ENCODE results near the gene RBM47. TPM values are rescaled to one million over a fixed set of nuclear protein-coding genes. Genes with fewer than 3 reads are reported as not detected.

The RBM47 gene
- total RNA-seq, 2 experiments from 2014 or later = 0.27 to 0.92 TPM

- Mint-ChIP-seq H3K27me3 (no peaks in the 10 kb centered on the region), H3K36me3 (ENCODE audit: low read depth) (no peaks in the 10 kb centered on the region), H3K4me3 (no peak overlapping the region), H3K4me1 (ENCODE audit: low read depth) (no peaks in the 10 kb centered on the region), H3K27ac (no peak overlapping the region), H3K9me3 (no peaks in the 10 kb centered on the region)
- DNase-seq (no peak), ATAC-seq (ENCODE audit: poor library complexity) (no peak)
- Histone ChIP-seq H3K27me3 (ENCODE audit: control insufficient read depth in 1 of 2, insufficient read depth in 2 of 2, low read length in 2 of 2) (no peaks in the 10 kb centered on the region), H3K4me3 (ENCODE audit: low read length) (no peak overlapping the region), H3K4me1 (ENCODE audit: insufficient read depth, low read length) (no peaks in the 10 kb centered on the region), H3K36me3 (ENCODE audit: insufficient read depth, low read length) (no peaks in the 10 kb centered on the region), H3K9me3 (ENCODE audit: control insufficient read depth in 1 of 2, insufficient read depth in 1 of 2, low read length in 2 of 2) (no peaks in the 10 kb centered on the region), H3K27ac (ENCODE audit: low read depth in 1 of 2, low read length in 2 of 2) (no peak overlapping the region)
- POLR2A ChIA-PET = no interaction called here
- no peak for TF ChIP-seq CTCF (IDR thresholded peaks at IDR 0.05)
- CTCF ChIA-PET = interaction anchor here (1.5 kb wide), 1 partner anchor 402 kb away, joined by 3 read pairs; the partner anchor contains the start of gene N4BP2
- intact Hi-C loops (cut with DNase I, micrococcal nuclease) = no loop called here
These were observed 171.0 kb downstream of the RBM47 start for GRCh38 chr4:40458683-40459082.

GRCh38 chr4:40458109-40458508, 171.6 kb downstream of the RBM47 start:
- DNase-seq (no peak), ATAC-seq (ENCODE audit: poor library complexity) (no peak)
- ChIA-PET CTCF (interaction anchor here (1.5 kb wide), 1 partner anchor 401 kb away, joined by 3 read pairs; the partner anchor contains the start of gene N4BP2), POLR2A (no interaction called here)
- Histone ChIP-seq H3K36me3 (ENCODE audit: insufficient read depth, low read length) (no peaks in the 10 kb centered on the region), H3K27ac (ENCODE audit: low read depth in 1 of 2, low read length in 2 of 2) (no peak overlapping the region), H3K4me3 (ENCODE audit: low read length) (no peak overlapping the region), H3K27me3 (ENCODE audit: control insufficient read depth in 1 of 2, insufficient read depth in 2 of 2, low read length in 2 of 2) (no peaks in the 10 kb centered on the region), H3K4me1 (ENCODE audit: insufficient read depth, low read length) (no peaks in the 10 kb centered on the region), H3K9me3 (ENCODE audit: control insufficient read depth in 1 of 2, insufficient read depth in 1 of 2, low read length in 2 of 2) (no peaks in the 10 kb centered on the region)
- no peak for TF ChIP-seq CTCF (IDR thresholded peaks at IDR 0.05)
- Mint-ChIP-seq H3K36me3 (ENCODE audit: low read depth) (no peaks in the 10 kb centered on the region), H3K9me3 (no peaks in the 10 kb centered on the region), H3K27me3 (no peaks in the 10 kb centered on the region), H3K27ac (no peak overlapping the region), H3K4me3 (no peak overlapping the region), H3K4me1 (ENCODE audit: low read depth) (no peaks in the 10 kb centered on the region)
- intact Hi-C loops (cut with DNase I, micrococcal nuclease) = no loop called here

GRCh38 chr4:40455340-40455902, 174.2 kb downstream of the RBM47 start:
- no peaks in the 10 kb centered on the region for H3K27me3 ChIP-seq (ENCODE audit: control insufficient read depth in 1 of 2, insufficient read depth in 2 of 2, low read length in 2 of 2)
- DNase-seq (no peak), ATAC-seq (ENCODE audit: poor library complexity) (no peak)
- H3K4me3 ChIP-seq (ENCODE audit: low read length) = no peak overlapping the region
- no peak for TF ChIP-seq CTCF (IDR thresholded peaks at IDR 0.05)
- Mint-ChIP-seq H3K27ac (no peak overlapping the region), H3K4me3 (no peak overlapping the region), H3K4me1 (ENCODE audit: low read depth) (peaks cover 15% of the 10 kb centered on the region), H3K9me3 (no peaks in the 10 kb centered on the region), H3K36me3 (ENCODE audit: low read depth) (no peaks in the 10 kb centered on the region), H3K27me3 (no peaks in the 10 kb centered on the region)
- H3K27ac ChIP-seq (ENCODE audit: low read depth in 1 of 2, low read length in 2 of 2) = no peak overlapping the region
- H3K9me3 ChIP-seq (ENCODE audit: control insufficient read depth in 1 of 2, insufficient read depth in 1 of 2, low read length in 2 of 2) = no peaks in the 10 kb centered on the region
- ChIA-PET CTCF (interaction anchor here (1.4 kb wide), 1 partner anchor 10 kb away, joined by 3 read pairs; no protein-coding TSS in a partner anchor), POLR2A (no interaction called here)
- peaks cover 3% of the 10 kb centered on the region for H3K4me1 ChIP-seq (ENCODE audit: insufficient read depth, low read length)
- intact Hi-C loops (cut with DNase I, micrococcal nuclease) = no loop called here
- H3K36me3 ChIP-seq (ENCODE audit: insufficient read depth, low read length) = no peaks in the 10 kb centered on the region

Measured in CD4-positive, alpha-beta T cell (primary cell).